GM23338 (cell line): ENCODE measurements around the gene FAM9A. TPM values are rescaled to one million over a fixed set of nuclear protein-coding genes. Genes with fewer than 3 reads are reported as not detected.
"Not testable (repeated sequence)": the region's sequence is repeated elsewhere in the genome, so short reads cannot be mapped to it uniquely, and the experiment has no call there.

Source experiments
- ATAC-seq: fragments of 200-7000 bp; cut with Tn5 transposase; 3 replicates; pipeline ENCODE4 v1.9.1; 2020
- DNase-seq: peaks from one replicate; pipeline ENCODE4 v3.0.0-alpha.2; 2015; ENCODE audit warnings: low spot score
- H2AFZ ChIP-seq: fragments of 200-600 bp; sonication (generic); 2 replicates; pipeline ENCODE4 v1.8.0; 2016; ENCODE audit warnings: antibody characterized with exemption, mild to moderate bottlenecking, moderate library complexity
- H3F3A ChIP-seq: fragments of 200-600 bp; sonication (generic); replicated peaks from 2 replicates; pipeline ENCODE4 v1.8.0; 2017; ENCODE audit warnings: antibody characterized with exemption, mixed run types, low read depth
- H3K27ac ChIP-seq: fragments of 200-600 bp; sonication (generic); 2 replicates; pipeline ENCODE4 v1.6.1; 2016; ENCODE audit warnings: low read depth
- H3K27me3 ChIP-seq: fragments of 200-600 bp; sonication (generic); 2 replicates; pipeline ENCODE4 v1.8.0; 2016; ENCODE audit warnings: mild to moderate bottlenecking, mixed run types, moderate library complexity; ENCODE audit not compliant: insufficient read depth
- H3K36me3 ChIP-seq: fragments of 200-600 bp; sonication (generic); 2 replicates; pipeline ENCODE4 v1.8.0; 2016; ENCODE audit warnings: mild to moderate bottlenecking; ENCODE audit not compliant: insufficient read depth
- H3K4me1 ChIP-seq: fragments of 200-600 bp; sonication (generic); 2 replicates; pipeline ENCODE4 v1.8.0; 2016; ENCODE audit warnings: mild to moderate bottlenecking, moderate library complexity; ENCODE audit not compliant: insufficient read depth
- H3K4me2 ChIP-seq: fragments of 200-600 bp; sonication (generic); 2 replicates; pipeline ENCODE4 v1.7.1; 2017; ENCODE audit warnings: mixed run types
- H3K4me3 ChIP-seq: fragments of 200-600 bp; sonication (generic); 2 replicates; pipeline ENCODE4 v1.6.1; 2016; ENCODE audit warnings: mixed run types
- H3K79me2 ChIP-seq: fragments of 200-600 bp; sonication (generic); replicated peaks from 2 replicates; pipeline ENCODE4 v1.8.0; 2017; ENCODE audit warnings: mild to moderate bottlenecking; ENCODE audit not compliant: insufficient read depth
- H3K9me2 ChIP-seq: fragments of 200-600 bp; sonication (generic); 2 replicates; pipeline ENCODE4 v1.8.0; 2017; ENCODE audit not compliant: insufficient read depth
- H4K20me1 ChIP-seq: fragments of 200-600 bp; sonication (generic); replicated peaks from 2 replicates; pipeline ENCODE4 v1.8.0; 2017; ENCODE audit warnings: mild to moderate bottlenecking; ENCODE audit not compliant: insufficient read depth
- H3K27ac Mint-ChIP-seq: 2 replicates; pipeline ENCODE4 v1.8.0; 2020; ENCODE audit warnings: inconsistent platforms, mild to moderate bottlenecking, moderate library complexity, mixed read lengths
- H3K27me3 Mint-ChIP-seq: 3 replicates; pipeline ENCODE4 v1.8.0; 2022; ENCODE audit warnings: low read depth, mild to moderate bottlenecking, moderate library complexity, mixed read lengths, inconsistent platforms; ENCODE audit not compliant: insufficient read depth, poor library complexity
- H3K36me3 Mint-ChIP-seq: 3 replicates; pipeline ENCODE4 v1.8.0; 2021; ENCODE audit warnings: low read depth, mild to moderate bottlenecking, inconsistent platforms, moderate library complexity, mixed read lengths
- H3K4me1 Mint-ChIP-seq: 3 replicates; pipeline ENCODE4 v1.8.0; 2020; ENCODE audit warnings: mild to moderate bottlenecking, inconsistent platforms, mixed read lengths
- H3K4me3 Mint-ChIP-seq: 3 replicates; pipeline ENCODE4 v1.8.0; 2021; ENCODE audit warnings: moderate library complexity, mild to moderate bottlenecking, inconsistent platforms, mixed read lengths
- H3K9me3 Mint-ChIP-seq: 3 replicates; pipeline ENCODE4 v1.8.0; 2020; ENCODE audit warnings: moderate library complexity, mild to moderate bottlenecking, inconsistent platforms, mixed read lengths
- EZH2 ChIP-seq: fragments of 200-600 bp; sonication (generic); IDR thresholded peaks from one replicate; pipeline ENCODE4 v1.8.0; 2017; ENCODE audit warnings: antibody characterized with exemption, mild to moderate bottlenecking, low read depth; ENCODE audit not compliant: unreplicated experiment
- JUNB ChIP-seq: IDR thresholded peaks from one replicate; pipeline ENCODE4 v1.6.1; 2016; ENCODE audit warnings: antibody characterized with exemption; ENCODE audit not compliant: unreplicated experiment
- NANOG ChIP-seq: IDR thresholded peaks from 2 replicates; pipeline ENCODE4 v1.6.1; 2016; ENCODE audit warnings: antibody characterized with exemption, borderline replicate concordance
- STAT1 ChIP-seq: IDR thresholded peaks from one replicate; pipeline ENCODE4 v1.6.1; 2016; ENCODE audit warnings: antibody characterized with exemption; ENCODE audit not compliant: unreplicated experiment
- polyA plus RNA-seq: library from polyadenylated mRNA; unstranded; fragments of >200 nt; fragmentation: Nextera tagmentation; extraction: Ambion mirVana; gene quantifications from 2 replicates; pipeline ENCODE4 v1.2.1, GENCODE V29; 2016
- total RNA-seq: library from RNA; depleted of rRNA; stranded (reverse); fragments of >200 nt; shearing (Covaris generic); gene quantifications from 2 replicates; pipeline ENCODE4 v1.2.3, GENCODE V29; 2014
- TF ChIP-seq, protein P1 (sequence below): IDR thresholded peaks from 2 replicates; pipeline ENCODE4 v1.6.1; 2016; ENCODE audit warnings: antibody characterized with exemption
- TF ChIP-seq, protein P2 (sequence below), 2 experiments: fragments of 200-600 bp in 1 of 2; sonication (generic) in 1 of 2; conservative IDR thresholded peaks; 2 replicates each; pipeline versions ENCODE4 v1.5.1 to v1.6.1; 2016 to 2017; ENCODE audit warnings: antibody characterized with exemption in 2 of 2, low read depth in 2 of 2, mild to moderate bottlenecking in 2 of 2, moderate library complexity in 1 of 2
- TF ChIP-seq, protein P3 (sequence below): IDR thresholded peaks from one replicate; pipeline ENCODE4 v1.6.1; 2018; ENCODE audit warnings: antibody characterized with exemption; ENCODE audit not compliant: unreplicated experiment

FAM9A gene
- total and polyA plus RNA-seq, 2 experiments from 2014 or later, result not detected

DNA sequence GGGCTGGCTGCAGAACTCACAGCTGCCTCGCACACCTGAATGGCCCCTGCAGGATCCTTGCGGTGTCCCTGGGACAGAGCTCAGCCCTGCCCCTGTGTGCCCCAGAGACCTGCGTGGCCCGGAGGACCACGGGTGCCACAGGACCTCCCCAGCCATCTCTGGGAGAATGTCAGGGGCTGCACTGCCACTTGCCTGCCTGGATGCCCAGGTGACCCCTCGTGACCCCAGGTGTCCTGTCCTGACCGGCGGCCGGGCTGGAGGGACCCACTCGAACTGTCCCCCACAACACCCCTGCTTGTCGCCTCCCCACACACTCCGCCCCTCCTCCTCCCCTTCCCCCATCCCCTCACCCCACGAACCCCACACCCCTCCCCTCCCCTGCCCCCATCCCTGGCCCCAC, 1.9 kb downstream of the FAM9A start:
- H3K27ac Mint-ChIP-seq, ATAC-seq, H3K36me3 Mint-ChIP-seq: not testable (repeated sequence)

DNA sequence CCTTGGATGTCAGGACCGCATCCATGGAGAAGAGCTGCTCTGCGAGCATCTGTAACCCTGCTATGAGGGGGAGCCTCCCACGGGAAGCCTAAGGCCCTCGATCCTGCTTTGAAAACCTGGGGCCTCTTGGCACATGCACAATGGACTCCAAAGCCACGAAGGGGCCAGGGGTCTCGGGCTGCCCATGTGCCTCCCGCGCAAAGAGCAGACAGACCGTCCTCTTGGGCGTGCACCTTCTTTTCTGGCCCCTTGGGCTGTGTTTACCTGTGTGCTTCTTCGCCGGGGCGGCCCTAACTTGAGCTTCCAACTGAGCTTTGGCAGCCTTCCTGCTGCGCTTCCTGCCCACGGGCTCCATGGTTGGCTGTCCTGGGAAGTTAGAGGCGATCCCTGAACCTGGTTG, 2.5 kb downstream of the FAM9A start:
- H3K9me3 Mint-ChIP-seq, H3K4me3 Mint-ChIP-seq, H3K4me3 ChIP-seq, H3K4me1 Mint-ChIP-seq, H2AFZ ChIP-seq, H3K36me3 Mint-ChIP-seq, H3F3A ChIP-seq, ATAC-seq, H3K79me2 ChIP-seq, H3K27me3 ChIP-seq, H3K9me2 ChIP-seq, H3K4me1 ChIP-seq, H3K27ac Mint-ChIP-seq, H3K4me2 ChIP-seq, H3K27ac ChIP-seq, H3K27me3 Mint-ChIP-seq, DNase-seq, H4K20me1 ChIP-seq, H3K36me3 ChIP-seq: not testable (repeated sequence)

More for the DNA sequence above, 1.9 kb downstream of the FAM9A start:
- not testable (repeated sequence) for H3K27me3 Mint-ChIP-seq, H3K79me2 ChIP-seq, H3F3A ChIP-seq, H3K4me3 Mint-ChIP-seq, H3K9me2 ChIP-seq, H3K4me3 ChIP-seq, H3K4me1 ChIP-seq, H4K20me1 ChIP-seq, H3K9me3 Mint-ChIP-seq, H3K36me3 ChIP-seq, H3K27ac ChIP-seq, H2AFZ ChIP-seq, H3K4me2 ChIP-seq, H3K4me1 Mint-ChIP-seq, H3K27me3 ChIP-seq, DNase-seq

DNA sequence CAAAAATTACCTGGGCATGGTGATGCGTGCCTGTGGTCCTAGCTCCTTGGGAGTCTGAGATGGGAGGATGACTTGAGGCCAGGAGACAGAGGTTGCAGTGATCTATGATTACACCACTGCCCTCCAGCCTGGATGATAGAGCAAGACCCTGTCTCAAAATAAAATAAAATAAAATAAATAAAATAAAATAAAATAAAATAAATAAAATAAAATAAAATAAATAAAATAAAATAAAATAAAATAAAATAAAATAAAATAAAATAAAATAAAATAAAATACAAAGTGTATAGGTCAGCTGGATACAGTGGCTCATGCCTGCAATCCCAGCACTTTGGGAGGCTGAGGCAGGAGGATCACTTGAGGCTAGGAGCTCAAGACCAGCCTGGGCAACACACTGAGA, 14.1 kb downstream of the FAM9A start:
- not testable (repeated sequence) for H3K9me2 ChIP-seq, H4K20me1 ChIP-seq, H3K79me2 ChIP-seq, H3K4me2 ChIP-seq, H3K27ac Mint-ChIP-seq, H3K4me1 Mint-ChIP-seq, H3K27ac ChIP-seq, H3K27me3 ChIP-seq, DNase-seq, ATAC-seq, H3K36me3 Mint-ChIP-seq, H3K27me3 Mint-ChIP-seq, H2AFZ ChIP-seq, H3K4me1 ChIP-seq, H3K36me3 ChIP-seq, H3K4me3 Mint-ChIP-seq, H3K4me3 ChIP-seq, H3K9me3 Mint-ChIP-seq, H3F3A ChIP-seq

DNA sequence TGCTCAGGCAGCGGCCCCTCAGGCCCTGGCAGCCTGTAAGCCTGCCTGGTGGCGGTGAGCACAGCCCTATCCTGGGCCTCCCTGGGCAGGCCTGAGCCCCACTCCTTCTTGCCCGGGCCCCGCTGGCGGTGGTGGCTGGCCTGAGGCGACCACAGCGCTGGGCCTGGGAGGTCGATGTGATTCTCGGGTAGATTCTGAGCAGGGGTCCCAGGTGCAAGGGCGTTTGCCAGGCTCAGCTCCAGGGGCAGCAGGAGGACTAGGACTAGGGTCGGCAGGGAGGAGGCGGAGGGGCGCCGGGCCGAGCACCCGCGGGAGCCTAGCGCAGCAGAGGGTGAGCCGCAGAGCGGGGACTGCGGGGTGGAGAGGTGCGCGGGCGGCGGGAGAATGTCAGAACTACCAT, 17.0 kb downstream of the FAM9A start:
- Histone ChIP-seq H3K36me3 (no peaks in the 10 kb centered on the region), H3K79me2 (no peaks in the 10 kb centered on the region)
- TF ChIP-seq, protein P1, sequence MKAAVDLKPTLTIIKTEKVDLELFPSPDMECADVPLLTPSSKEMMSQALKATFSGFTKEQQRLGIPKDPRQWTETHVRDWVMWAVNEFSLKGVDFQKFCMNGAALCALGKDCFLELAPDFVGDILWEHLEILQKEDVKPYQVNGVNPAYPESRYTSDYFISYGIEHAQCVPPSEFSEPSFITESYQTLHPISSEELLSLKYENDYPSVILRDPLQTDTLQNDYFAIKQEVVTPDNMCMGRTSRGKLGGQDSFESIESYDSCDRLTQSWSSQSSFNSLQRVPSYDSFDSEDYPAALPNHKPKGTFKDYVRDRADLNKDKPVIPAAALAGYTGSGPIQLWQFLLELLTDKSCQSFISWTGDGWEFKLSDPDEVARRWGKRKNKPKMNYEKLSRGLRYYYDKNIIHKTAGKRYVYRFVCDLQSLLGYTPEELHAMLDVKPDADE, result no peak
- no peak for TF ChIP-seq JUNB
- no peak for TF ChIP-seq EZH2
- no peak for TF ChIP-seq STAT1
- TF ChIP-seq, protein P2, sequence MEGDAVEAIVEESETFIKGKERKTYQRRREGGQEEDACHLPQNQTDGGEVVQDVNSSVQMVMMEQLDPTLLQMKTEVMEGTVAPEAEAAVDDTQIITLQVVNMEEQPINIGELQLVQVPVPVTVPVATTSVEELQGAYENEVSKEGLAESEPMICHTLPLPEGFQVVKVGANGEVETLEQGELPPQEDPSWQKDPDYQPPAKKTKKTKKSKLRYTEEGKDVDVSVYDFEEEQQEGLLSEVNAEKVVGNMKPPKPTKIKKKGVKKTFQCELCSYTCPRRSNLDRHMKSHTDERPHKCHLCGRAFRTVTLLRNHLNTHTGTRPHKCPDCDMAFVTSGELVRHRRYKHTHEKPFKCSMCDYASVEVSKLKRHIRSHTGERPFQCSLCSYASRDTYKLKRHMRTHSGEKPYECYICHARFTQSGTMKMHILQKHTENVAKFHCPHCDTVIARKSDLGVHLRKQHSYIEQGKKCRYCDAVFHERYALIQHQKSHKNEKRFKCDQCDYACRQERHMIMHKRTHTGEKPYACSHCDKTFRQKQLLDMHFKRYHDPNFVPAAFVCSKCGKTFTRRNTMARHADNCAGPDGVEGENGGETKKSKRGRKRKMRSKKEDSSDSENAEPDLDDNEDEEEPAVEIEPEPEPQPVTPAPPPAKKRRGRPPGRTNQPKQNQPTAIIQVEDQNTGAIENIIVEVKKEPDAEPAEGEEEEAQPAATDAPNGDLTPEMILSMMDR (conservative IDR thresholded peaks at IDR 0.05; ENCODE audit: low read depth in 2 of 2), result no peak
- TF ChIP-seq NANOG, result no peak
- TF ChIP-seq, protein P3, sequence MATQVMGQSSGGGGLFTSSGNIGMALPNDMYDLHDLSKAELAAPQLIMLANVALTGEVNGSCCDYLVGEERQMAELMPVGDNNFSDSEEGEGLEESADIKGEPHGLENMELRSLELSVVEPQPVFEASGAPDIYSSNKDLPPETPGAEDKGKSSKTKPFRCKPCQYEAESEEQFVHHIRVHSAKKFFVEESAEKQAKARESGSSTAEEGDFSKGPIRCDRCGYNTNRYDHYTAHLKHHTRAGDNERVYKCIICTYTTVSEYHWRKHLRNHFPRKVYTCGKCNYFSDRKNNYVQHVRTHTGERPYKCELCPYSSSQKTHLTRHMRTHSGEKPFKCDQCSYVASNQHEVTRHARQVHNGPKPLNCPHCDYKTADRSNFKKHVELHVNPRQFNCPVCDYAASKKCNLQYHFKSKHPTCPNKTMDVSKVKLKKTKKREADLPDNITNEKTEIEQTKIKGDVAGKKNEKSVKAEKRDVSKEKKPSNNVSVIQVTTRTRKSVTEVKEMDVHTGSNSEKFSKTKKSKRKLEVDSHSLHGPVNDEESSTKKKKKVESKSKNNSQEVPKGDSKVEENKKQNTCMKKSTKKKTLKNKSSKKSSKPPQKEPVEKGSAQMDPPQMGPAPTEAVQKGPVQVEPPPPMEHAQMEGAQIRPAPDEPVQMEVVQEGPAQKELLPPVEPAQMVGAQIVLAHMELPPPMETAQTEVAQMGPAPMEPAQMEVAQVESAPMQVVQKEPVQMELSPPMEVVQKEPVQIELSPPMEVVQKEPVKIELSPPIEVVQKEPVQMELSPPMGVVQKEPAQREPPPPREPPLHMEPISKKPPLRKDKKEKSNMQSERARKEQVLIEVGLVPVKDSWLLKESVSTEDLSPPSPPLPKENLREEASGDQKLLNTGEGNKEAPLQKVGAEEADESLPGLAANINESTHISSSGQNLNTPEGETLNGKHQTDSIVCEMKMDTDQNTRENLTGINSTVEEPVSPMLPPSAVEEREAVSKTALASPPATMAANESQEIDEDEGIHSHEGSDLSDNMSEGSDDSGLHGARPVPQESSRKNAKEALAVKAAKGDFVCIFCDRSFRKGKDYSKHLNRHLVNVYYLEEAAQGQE, result no peak

More for the DNA sequence above, 17.0 kb downstream of the FAM9A start:
- Histone ChIP-seq H3K27ac (no peak overlapping the region), H3K27me3 (no peaks in the 10 kb centered on the region), H4K20me1 (no peaks in the 10 kb centered on the region), H3K4me2 (no peak overlapping the region), H3K4me3 (no peak overlapping the region), H3K4me1 (no peaks in the 10 kb centered on the region), H3F3A (no peaks in the 10 kb centered on the region), H2AFZ (peak overlapping the region; percentile 74; the same call in 1 of the 2 replicates), H3K9me2 (no peaks in the 10 kb centered on the region)
- Mint-ChIP-seq H3K36me3 (no peaks in the 10 kb centered on the region), H3K27ac (no peak overlapping the region), H3K27me3 (peaks cover 5% of the 10 kb centered on the region), H3K4me1 (peaks cover 12% of the 10 kb centered on the region; the same call in 2 of the 3 replicates), H3K9me3 (no peaks in the 10 kb centered on the region), H3K4me3 (no peak overlapping the region)
- DNase-seq (peak; percentile 1), ATAC-seq (peak; percentile 66)
